Measurements from ENCODE around the gene CDK14.
A peak's percentile ranks its signal among the peaks of the same experiment; 100 is the strongest.
"Not testable (repeated sequence)": the region's sequence is repeated elsewhere in the genome, so short reads cannot be mapped to it uniquely, and the experiment has no call there.

CDK14 gene

GRCh38 chr7:90723866-90724265 is 127.7 kb downstream of the CDK14 start:
- DNase-seq: no peak

- DNase-seq: peak; percentile 9
Measured at GRCh38 chr7:90726120-90726519, 130.0 kb downstream of the CDK14 start.

- DNase-seq: no peak
Measured at GRCh38 chr7:90726623-90727022, 130.5 kb downstream of the CDK14 start.

GRCh38 chr7:90727412-90727811 is 131.3 kb downstream of the CDK14 start:
- peak; percentile 16 for DNase-seq

- DNase-seq: no peak
Measured at GRCh38 chr7:90728568-90728967, 132.4 kb downstream of the CDK14 start.

- not testable (repeated sequence) for DNase-seq
Measured at GRCh38 chr7:90735611-90736280, 139.6 kb downstream of the CDK14 start.

- DNase-seq: no peak
Measured at GRCh38 chr7:90736316-90736715, 140.2 kb downstream of the CDK14 start.

- peak; percentile 18 for DNase-seq
Measured at GRCh38 chr7:90736968-90737939, 141.1 kb downstream of the CDK14 start.

- no peak for DNase-seq
Measured at GRCh38 chr7:90738249-90738648, 142.1 kb downstream of the CDK14 start.

GRCh38 chr7:90739716-90740115 is 143.6 kb downstream of the CDK14 start:
- no peak for DNase-seq

- no peak for DNase-seq
Measured at GRCh38 chr7:90740386-90740785, 144.3 kb downstream of the CDK14 start.

GRCh38 chr7:90743626-90744025 is 147.5 kb downstream of the CDK14 start:
- DNase-seq: no peak

- DNase-seq: no peak
Measured at GRCh38 chr7:90747516-90747915, 151.4 kb downstream of the CDK14 start.

GRCh38 chr7:90749262-90749661 is 153.1 kb downstream of the CDK14 start:
- DNase-seq: no peak

- no peak for DNase-seq
Measured at GRCh38 chr7:90749774-90750173, 153.7 kb downstream of the CDK14 start.

- no peak for DNase-seq
Measured at GRCh38 chr7:90751595-90751994, 155.5 kb downstream of the CDK14 start.

- DNase-seq: no peak
Measured at GRCh38 chr7:90752051-90752450, 155.9 kb downstream of the CDK14 start.

GRCh38 chr7:90755041-90755440 is 158.9 kb downstream of the CDK14 start:
- DNase-seq: no peak

GRCh38 chr7:90756366-90756765 is 160.2 kb downstream of the CDK14 start:
- DNase-seq: no peak

GRCh38 chr7:90757565-90757950 is 161.4 kb downstream of the CDK14 start:
- DNase-seq: not testable (repeated sequence)

GRCh38 chr7:90758933-90759562 is 162.9 kb downstream of the CDK14 start:
- no peak for DNase-seq

GRCh38 chr7:90759710-90760109 is 163.6 kb downstream of the CDK14 start:
- DNase-seq: no peak

GRCh38 chr7:90760892-90761291 is 164.8 kb downstream of the CDK14 start:
- no peak for DNase-seq

GRCh38 chr7:90761584-90761983 is 165.5 kb downstream of the CDK14 start:
- DNase-seq: no peak

Measured in suppressor macrophage treated with lipopolysaccharide for 4 hours (primary cell).